PFSK-1 (cell line): ENCODE results near the gene GREM2.

Experiments
- FOXP2 ChIP-seq: optimal IDR thresholded peaks from 2 replicates; pipeline ENCODE3; 2011; ENCODE audit warnings: borderline replicate concordance, control low read depth, inconsistent platforms; ENCODE audit not compliant: insufficient read depth; ENCODE audit errors: extremely low read length, extremely low read depth
- POLR2AphosphoS5 ChIP-seq: IDR thresholded peaks from 2 replicates; pipeline ENCODE4 v1.6.1; 2012; ENCODE audit warnings: low read depth, mild to moderate bottlenecking, control low read depth, low read length, moderate library complexity
- REST ChIP-seq, 2 experiments: IDR thresholded peaks; 2 replicates each; pipeline versions ENCODE4 v1.6.1 to v1.8.0; 2011 to 2012; ENCODE audit warnings: low read depth in 2 of 2, low read length in 2 of 2, control low read depth in 1 of 2, inconsistent platforms in 1 of 2, mild to moderate bottlenecking in 1 of 2, moderate library complexity in 1 of 2; ENCODE audit not compliant: insufficient read depth in 1 of 2
- SIN3A ChIP-seq: IDR thresholded peaks from 2 replicates; pipeline ENCODE4 v1.6.1; 2012; ENCODE audit warnings: mild to moderate bottlenecking, low read length, moderate library complexity, borderline replicate concordance; ENCODE audit not compliant: insufficient read depth
- TAF1 ChIP-seq: IDR thresholded peaks from 2 replicates; pipeline ENCODE4 v1.6.1; 2012; ENCODE audit warnings: low read length, control low read depth, borderline replicate concordance; ENCODE audit not compliant: insufficient read depth

Gene GREM2

GRCh38 chr1:240598216-240599001, 13.5 kb downstream of the GREM2 start:
- no peak for TF ChIP-seq POLR2AphosphoS5
- TF ChIP-seq FOXP2 = no peak
- TF ChIP-seq SIN3A = no peak
- no peak for TF ChIP-seq TAF1
- TF ChIP-seq REST (IDR thresholded peaks at IDR 0.05; ENCODE audit: insufficient read depth in 1 of 2, low read depth in 2 of 2, low read length in 2 of 2) = no peak

GRCh38 chr1:240597153-240597745, 14.7 kb downstream of the GREM2 start:
- no peak for TF ChIP-seq POLR2AphosphoS5
- no peak for TF ChIP-seq FOXP2

- no peak for TF ChIP-seq TAF1
- TF ChIP-seq POLR2AphosphoS5 = no peak
Measured at GRCh38 chr1:240595476-240595875, 16.5 kb downstream of the GREM2 start.

GRCh38 chr1:240591564-240591963, 20.4 kb downstream of the GREM2 start:
- TF ChIP-seq REST (IDR thresholded peaks at IDR 0.05; ENCODE audit: insufficient read depth in 1 of 2, low read depth in 2 of 2, low read length in 2 of 2) (no peak), FOXP2 (no peak), TAF1 (no peak), SIN3A (no peak), POLR2AphosphoS5 (no peak)

- TF ChIP-seq POLR2AphosphoS5 = no peak
- no peak for TF ChIP-seq TAF1
- TF ChIP-seq FOXP2 = no peak
- TF ChIP-seq SIN3A = no peak
- TF ChIP-seq REST (IDR thresholded peaks at IDR 0.05; ENCODE audit: insufficient read depth in 1 of 2, low read depth in 2 of 2, low read length in 2 of 2) = no peak
Measured at GRCh38 chr1:240591078-240591477, 20.9 kb downstream of the GREM2 start.

GRCh38 chr1:240589585-240590110, 22.3 kb downstream of the GREM2 start:
- TF ChIP-seq FOXP2 (no peak), TAF1 (no peak), REST (IDR thresholded peaks at IDR 0.05; ENCODE audit: insufficient read depth in 1 of 2, low read depth in 2 of 2, low read length in 2 of 2) (no peak), POLR2AphosphoS5 (no peak), SIN3A (no peak)
